Measurements from ENCODE around the gene COL4A1. TPM values are rescaled to one million over a fixed set of nuclear protein-coding genes. Genes with fewer than 3 reads are reported as not detected.

Gene COL4A1
- total and polyA plus RNA-seq, 2 of the 13 experiments (the other 11 are each of a cell fraction or from before 2014, with no cell fraction given), result not detected

- TF ChIP-seq SKIL (CRISPR knock-in tag; IDR thresholded peaks at IDR 0.05; ENCODE audit: borderline replicate concordance) (no peak), GATA4 (IDR thresholded peaks at IDR 0.05; ENCODE audit: borderline replicate concordance, low read depth) (no peak), CBX2 (IDR thresholded peaks at IDR 0.05; ENCODE audit: low read depth, low read length) (no peak), CBX2 (CRISPR knock-in tag; IDR thresholded peaks at IDR 0.05; ENCODE audit: low read depth) (no peak), IRF9 (CRISPR knock-in tag; IDR thresholded peaks at IDR 0.05; ENCODE audit: borderline replicate concordance) (no peak), BATF2 (CRISPR knock-in tag; IDR thresholded peaks at IDR 0.05) (no peak), FOXO1 (CRISPR knock-in tag; IDR thresholded peaks at IDR 0.05) (no peak), ZGPAT (CRISPR knock-in tag; IDR thresholded peaks at IDR 0.05) (no peak)
These were observed 185.4 kb downstream of the COL4A1 start (continued) for GRCh38 chr13:110121422-110122083.
